Bronchial epithelial cell (primary cell): ENCODE measurements around the gene IL9. TPM values are rescaled to one million over a fixed set of nuclear protein-coding genes. Genes with fewer than 3 reads are reported as not detected.

Experiments
- DNase-seq: peaks from one replicate; pipeline ENCODE4 v3.0.0-alpha.2; 2010; ENCODE audit warnings: low read depth
- FAIRE-seq: peaks from 2 replicates; lab custom pipeline; 2011; peaks lifted over from hg19 to GRCh38; lab: Jason Lieb, UNC
- H3K27me3 ChIP-seq: 2 replicates; pipeline ENCODE4 v1.5.1; 2011; ENCODE audit warnings: low read length; ENCODE audit not compliant: control insufficient read depth, insufficient read depth
- H3K36me3 ChIP-seq: 2 replicates; pipeline ENCODE4 v1.5.1; 2011; ENCODE audit warnings: low read length; ENCODE audit not compliant: control insufficient read depth, insufficient read depth
- H3K4me3 ChIP-seq: 2 replicates; pipeline ENCODE4 v1.5.1; 2011; ENCODE audit warnings: mild to moderate bottlenecking, low read depth, low read length, control low read depth
- CTCF ChIP-seq: IDR thresholded peaks from 2 replicates; pipeline ENCODE4 v1.5.1; 2011; ENCODE audit warnings: mild to moderate bottlenecking, moderate library complexity, low read length, control low read depth, inconsistent platforms; ENCODE audit not compliant: insufficient read depth, severe bottlenecking
- total RNA-seq: library from RNA; depleted of rRNA; stranded (reverse); fragments of >200 nt; gene quantifications from 2 replicates; pipeline ENCODE4 v1.2.1, GENCODE V29; 2014

Gene IL9
- total RNA-seq, 1 donor from 2014 or later: not detected

- FAIRE-seq (no peak), DNase-seq (no peak)
- Histone ChIP-seq H3K27me3 (peaks cover 14% of the 10 kb centered on the region), H3K4me3 (no peak overlapping the region), H3K36me3 (no peaks in the 10 kb centered on the region)
- no peak for TF ChIP-seq CTCF
These were observed 6.0 kb upstream of the IL9 start for GRCh38 chr5:135901633-135902032.

GRCh38 chr5:135900276-135900675 is 4.6 kb upstream of the IL9 start:
- no peak for TF ChIP-seq CTCF
- peaks cover 14% of the 10 kb centered on the region for H3K27me3 ChIP-seq
- no peak for FAIRE-seq

GRCh38 chr5:135898651-135899050 is 3.0 kb upstream of the IL9 start:
- Histone ChIP-seq H3K27me3 (peaks cover 14% of the 10 kb centered on the region), H3K36me3 (no peaks in the 10 kb centered on the region), H3K4me3 (no peak overlapping the region)
- no peak for DNase-seq
- no peak for TF ChIP-seq CTCF
- FAIRE-seq: no peak

More at GRCh38 chr5:135900276-135900675, 4.6 kb upstream of the IL9 start:
- Histone ChIP-seq H3K4me3 (no peak overlapping the region), H3K36me3 (no peaks in the 10 kb centered on the region)
- DNase-seq: no peak

- no peak for DNase-seq
- TF ChIP-seq CTCF: no peak
- peaks cover 6% of the 10 kb centered on the region for H3K27me3 ChIP-seq
- H3K4me3 ChIP-seq: no peak overlapping the region
- no peaks in the 10 kb centered on the region for H3K36me3 ChIP-seq
- no peak for FAIRE-seq
These were observed 852 bp downstream of the IL9 start for GRCh38 chr5:135894789-135895188.

- no peaks in the 10 kb centered on the region for H3K36me3 ChIP-seq
- peaks cover 6% of the 10 kb centered on the region for H3K27me3 ChIP-seq
- FAIRE-seq (peak; percentile 62), DNase-seq (no peak)
- TF ChIP-seq CTCF: no peak
- no peak overlapping the region for H3K4me3 ChIP-seq
These were observed 1.4 kb downstream of the IL9 start for GRCh38 chr5:135894276-135894675.

- Histone ChIP-seq H3K27me3 (no peaks in the 10 kb centered on the region), H3K36me3 (no peaks in the 10 kb centered on the region), H3K4me3 (no peak overlapping the region)
- DNase-seq (no peak), FAIRE-seq (no peak)
- peak; percentile 11 for TF ChIP-seq CTCF
These were observed 3.9 kb downstream of the IL9 start for GRCh38 chr5:135891791-135892190.
